DMS153 treated with DMSO at 0.1 percent for 48 hours (cell line): ENCODE measurements around the gene GRID1.
"Not testable (repeated sequence)": the region's sequence is repeated elsewhere in the genome, so short reads cannot be mapped to it uniquely, and the experiment has no call there.

Experiments
- DNase-seq: peaks from one replicate; lab custom pipeline; 2025; ENCODE audit not compliant: unreplicated experiment; lab: John Stamatoyannopoulos, UW

The GRID1 gene

DNA sequence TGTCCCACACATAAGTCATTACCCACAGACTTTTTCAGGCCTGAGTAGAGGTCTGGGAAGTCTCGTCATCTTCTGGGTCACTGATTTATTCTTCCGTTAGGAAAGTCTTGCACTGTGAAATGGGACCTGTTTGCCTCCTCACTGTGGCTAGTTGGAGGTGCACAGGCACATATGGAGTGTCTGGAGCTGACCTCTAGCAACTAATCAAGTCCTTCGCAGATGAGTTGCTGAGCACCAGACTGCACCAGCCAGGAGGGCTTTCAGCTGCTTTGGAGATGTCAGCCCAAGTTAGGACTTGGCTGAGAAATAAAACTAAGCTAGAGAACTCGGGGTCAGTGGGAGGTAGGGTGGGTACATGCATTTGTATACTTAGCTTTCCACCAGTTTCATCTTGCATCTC, 578.0 kb downstream of the GRID1 start:
- DNase-seq, result no peak

DNA sequence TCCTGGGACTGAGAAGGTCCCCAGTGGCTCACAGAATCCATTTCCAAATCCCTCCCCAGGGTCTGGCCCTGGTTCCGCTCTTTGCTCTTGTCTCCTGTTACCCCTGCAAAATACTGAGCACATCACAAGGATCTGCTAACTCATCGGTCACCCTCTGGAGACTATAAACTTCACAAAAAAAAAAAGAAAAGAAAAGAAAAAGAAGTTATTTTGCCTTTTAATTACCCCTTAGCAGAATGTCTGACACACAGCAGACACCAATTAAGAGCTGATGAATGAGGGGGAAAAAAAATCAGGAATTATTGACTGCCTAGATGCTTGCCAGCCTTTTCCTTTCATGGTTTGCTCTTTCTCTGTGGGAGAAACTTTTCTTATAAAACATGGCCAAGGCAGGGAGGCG, 578.7 kb downstream of the GRID1 start:
- DNase-seq, result no peak

DNA sequence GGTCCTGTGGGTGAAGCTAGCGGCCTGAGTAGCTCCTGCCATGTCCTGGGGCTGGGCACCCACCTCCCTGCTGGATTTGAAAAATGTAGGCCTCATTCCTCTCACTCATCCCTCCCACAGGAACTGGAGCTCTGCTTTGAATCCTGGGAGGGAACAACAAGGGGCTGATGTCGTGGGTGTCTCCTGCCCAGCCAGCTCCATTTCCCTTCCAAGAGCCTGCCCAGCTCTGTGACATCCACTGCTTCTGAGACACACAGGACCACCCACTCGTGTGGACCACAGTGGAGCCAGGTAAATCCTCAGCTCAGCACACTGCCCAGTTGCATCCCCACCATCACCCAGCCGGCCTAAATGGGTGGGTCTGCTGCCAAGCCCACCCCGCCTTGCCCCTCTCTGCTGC, 579.2 kb downstream of the GRID1 start:
- DNase-seq, result no peak

DNA sequence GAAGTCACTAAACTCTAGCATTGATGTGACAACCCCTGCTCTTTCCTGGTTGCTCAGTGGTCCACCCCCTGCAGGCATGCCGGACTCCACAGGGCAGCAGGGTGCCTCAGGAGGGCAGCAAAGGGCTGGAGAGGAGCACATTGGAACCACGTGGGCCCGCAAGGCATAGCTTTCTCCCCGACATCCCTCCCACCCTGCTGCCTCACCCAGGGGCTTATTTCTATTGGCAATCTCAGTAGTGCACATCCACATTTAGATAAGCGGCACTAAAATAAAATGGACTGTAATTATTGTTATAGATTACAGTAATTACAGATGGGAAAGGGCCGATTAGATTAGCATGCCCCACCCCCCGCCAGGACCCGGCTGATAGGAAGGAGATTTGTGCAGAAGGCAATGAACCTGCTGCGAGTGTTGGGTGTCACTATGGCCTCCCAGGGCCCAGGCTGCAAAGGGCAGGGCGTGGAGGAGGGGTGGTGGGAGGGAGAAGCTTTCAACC, 580.1 kb downstream of the GRID1 start:
- no peak for DNase-seq

DNA sequence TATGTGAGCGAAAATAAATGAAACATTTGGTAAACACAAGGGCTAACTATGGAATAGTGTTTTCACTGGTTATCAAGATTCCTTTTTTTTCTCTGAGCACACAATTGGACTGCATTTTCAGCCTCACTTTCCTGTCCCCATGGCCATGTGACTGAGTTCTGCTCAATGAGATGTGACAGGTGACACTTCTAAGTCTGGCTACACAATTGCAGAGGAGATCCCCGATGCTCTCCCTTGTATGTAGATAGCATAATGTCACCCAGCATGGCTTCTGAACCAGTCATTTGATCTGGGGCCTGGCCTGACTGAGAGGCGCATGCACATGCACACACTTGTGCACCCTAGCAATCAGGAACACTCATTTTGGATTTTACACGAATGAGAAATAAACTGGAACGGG, 581.8 kb downstream of the GRID1 start:
- no peak for DNase-seq

DNA sequence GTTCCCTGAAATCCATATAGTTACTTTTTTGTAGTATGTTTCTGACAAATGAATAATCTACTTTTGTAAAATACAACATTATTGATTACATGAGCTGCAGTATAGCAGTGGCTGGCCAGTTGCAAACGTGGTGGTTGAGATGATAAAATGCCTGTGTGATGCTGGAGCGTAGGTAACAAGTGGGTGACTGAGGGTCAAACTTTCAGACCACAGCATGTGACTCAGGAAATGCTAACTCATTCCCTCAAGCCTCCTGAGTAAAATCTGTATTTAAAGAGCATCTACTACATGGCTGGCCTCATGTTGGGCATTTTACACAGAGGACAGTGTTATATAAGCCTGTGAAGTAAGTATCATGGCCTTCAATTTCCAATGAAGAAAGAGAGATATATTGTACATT, 585.2 kb downstream of the GRID1 start:
- no peak for DNase-seq

DNA sequence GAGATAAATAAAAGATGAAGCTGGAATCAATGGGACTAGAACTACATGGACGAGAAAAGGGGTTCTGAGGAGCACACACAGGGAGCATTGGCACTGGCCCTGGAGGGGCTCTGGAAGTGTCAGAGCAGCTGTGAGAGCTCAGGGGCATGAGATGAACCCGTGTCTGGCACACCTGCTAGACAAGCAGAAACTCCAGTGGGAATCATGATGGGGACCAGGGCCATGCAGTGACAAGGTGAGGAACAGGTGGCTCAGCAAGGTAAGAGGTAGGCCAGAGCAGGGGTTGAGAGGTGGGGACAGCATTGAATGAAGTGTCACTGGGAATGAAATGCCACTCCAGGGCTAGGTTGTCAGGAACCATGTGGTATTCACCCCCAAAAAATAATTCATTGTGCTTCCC, 588.5 kb downstream of the GRID1 start:
- DNase-seq, result no peak

DNA sequence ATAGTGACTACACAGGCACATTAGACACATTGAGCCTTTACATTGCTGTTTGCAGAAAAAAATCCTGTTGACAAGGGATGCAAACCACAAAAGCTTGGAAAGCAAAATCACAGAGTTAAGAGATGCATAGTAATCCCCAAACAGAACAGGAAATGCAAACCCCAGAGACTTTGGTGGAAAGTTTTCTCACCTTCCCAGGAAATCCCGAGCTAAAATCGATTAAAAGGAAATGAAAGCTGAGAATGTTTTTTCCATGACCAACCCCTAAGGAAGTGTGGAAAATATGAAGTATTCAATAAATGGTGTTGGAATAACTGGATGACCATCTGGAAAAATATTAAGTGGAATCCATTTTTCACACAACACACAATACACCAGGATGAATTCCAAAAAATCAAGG, 598.7 kb downstream of the GRID1 start:
- DNase-seq, result no peak

DNA sequence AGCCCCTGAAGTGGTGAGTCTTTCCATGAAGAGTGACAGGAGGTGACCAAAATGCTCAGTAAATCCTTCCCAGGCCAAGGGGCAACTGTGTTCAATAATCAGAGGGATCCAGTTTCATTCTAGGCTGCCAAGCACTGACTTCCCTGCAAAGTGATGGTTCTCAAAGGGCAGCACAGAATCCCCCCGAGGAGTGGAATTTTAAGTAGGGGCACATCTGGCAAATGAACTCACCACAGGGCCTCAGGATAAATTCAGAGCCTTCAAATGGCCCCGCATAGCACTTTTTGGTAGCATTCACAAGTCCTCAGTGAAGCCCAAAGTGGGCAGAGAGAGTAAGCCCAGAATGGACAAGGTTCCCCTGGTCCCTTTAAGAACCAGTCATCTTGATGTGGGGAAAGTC, 602.5 kb downstream of the GRID1 start:
- no peak for DNase-seq

DNA sequence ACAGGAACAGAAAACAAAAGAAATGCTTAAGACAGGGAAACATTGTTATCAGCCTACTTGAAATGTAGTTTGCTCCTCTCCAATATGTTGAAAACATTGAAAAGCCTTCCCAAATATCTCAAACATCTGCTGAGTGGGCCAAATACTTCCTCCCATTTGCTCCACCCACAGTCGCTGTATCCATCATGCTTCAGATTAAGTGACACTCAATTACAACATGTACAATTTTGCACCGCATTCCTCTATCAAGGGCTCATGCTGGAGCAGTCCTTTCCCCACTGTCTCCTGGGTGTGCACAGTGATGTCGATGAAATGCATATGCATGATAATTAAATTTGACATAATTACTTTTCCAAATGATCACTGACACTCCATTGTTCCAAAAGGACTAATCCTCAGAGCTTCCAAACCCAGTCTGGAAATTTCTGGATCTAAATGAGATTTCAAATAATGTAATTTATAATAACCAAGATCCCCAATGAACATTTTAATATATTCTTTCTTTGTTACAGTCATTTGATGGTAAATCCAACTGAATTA, 604.6 kb downstream of the GRID1 start:
- no peak for DNase-seq

DNA sequence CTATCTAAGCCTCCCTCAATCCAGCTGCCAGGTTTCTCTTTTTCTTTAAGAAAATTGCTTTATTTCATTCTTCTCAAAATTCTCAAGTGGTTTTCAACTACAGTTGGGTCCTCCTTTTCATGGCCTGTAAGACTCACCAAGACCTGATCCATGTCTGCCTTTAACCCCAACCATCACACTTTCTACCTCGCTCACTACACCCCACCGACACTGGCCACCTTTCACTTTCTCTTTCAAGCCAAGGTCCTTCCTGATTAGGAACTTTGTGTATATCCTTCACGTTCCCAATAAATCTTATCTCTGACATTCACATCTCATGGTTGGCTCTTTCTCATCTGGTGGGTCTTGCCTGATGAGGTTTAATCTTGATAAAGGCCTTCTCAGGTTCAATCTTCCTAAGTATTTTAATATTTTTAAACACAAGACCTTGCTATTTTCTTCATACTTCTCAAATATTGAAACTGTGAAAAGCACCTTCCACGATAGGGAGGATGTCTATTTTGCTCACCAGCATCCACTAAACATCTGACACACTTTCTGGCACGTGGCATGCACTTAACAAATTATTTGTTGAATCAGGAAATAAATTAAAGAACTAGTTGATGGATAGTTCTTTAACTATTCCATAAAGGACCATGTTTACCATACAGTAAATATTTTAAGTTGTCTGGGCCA, 624.8 kb downstream of the GRID1 start:
- DNase-seq, result no peak

DNA sequence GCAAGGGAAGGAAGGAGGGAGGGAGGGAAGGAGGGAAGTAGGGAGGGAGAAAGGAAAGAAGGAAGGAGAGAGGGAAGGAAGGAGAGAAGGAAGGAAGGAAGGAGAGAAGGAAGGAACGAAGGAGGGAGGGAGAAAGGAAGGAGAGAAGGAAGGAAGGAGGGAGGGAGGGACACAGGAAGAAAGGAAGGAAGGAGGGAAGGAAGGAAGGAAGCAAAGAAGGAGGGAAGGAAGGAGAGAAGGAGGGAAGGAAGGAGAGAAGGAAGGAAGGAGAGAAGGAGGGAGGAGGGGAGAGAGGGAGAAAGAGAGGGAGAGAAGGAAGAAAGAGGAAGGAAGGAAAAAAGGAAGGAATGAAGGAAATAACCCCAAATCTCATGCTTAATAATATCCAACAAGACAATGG, 630.6 kb downstream of the GRID1 start:
- no peak for DNase-seq

DNA sequence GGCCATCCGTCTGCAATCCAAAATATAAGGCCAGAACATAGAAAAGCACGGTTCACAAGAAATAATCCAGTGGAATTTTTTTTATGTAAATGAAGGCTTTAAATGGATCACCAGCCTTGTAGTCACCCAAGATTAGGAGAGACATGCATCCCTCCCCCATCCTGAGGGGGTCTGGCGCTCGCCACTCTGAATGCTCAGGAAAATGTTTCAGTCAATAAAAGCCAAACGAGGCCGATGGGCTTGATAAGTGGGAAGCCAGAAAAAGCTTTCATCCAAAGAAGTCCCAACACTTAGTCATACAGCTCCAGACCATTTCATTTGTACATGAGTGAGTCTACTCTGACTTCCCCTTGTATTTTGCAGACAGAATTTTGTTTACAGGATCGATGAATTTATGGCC, 631.8 kb downstream of the GRID1 start:
- DNase-seq, result no peak

DNA sequence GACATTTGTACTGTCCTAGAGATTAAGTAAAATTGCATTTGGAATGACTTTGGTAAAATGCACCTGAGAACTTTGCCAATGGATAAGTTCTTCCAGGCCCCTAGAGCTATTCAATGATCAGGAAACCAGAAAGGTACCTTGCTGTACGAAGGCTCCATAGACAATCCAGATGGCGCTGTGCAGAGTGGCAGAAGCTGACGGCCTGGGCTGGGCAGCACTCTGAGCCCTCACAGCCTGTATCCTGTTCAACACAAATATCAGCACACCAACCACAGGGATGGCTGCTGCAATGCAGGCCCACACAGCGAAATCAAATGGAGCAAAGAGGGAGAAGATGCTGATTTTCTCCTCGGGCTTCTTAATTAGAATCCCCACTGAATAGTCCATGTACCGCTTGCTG, 642.4 kb downstream of the GRID1 start:
- DNase-seq, result no peak

DNA sequence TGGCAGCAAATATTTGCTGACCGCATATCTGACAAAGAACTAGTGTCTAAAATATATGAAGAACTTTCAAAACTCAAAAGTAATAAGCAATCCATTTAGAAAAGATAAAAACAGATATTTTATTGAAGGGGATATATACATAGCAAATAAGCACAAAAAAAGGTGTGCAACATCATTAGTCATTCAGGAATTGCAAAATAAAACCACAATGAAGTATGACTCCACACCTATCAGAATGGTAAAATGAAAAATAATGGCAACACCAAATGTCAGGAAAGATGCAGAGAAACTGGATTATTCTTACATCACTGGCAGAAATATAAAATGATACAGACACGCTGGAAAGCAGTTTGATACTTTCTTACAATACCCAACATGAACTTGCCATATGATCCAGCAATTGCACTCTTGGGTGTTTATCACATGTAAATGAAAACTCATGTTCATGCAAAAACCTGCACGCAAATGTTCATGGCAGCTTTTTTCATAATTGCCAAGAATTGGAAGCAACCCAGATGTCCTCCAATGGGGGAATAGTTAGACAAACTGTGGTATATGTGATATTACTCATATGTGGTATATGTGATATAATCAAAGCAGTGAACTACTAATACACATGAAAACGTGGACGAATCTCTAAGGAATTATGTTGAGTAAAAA, 645.5 kb downstream of the GRID1 start:
- no peak for DNase-seq

DNA sequence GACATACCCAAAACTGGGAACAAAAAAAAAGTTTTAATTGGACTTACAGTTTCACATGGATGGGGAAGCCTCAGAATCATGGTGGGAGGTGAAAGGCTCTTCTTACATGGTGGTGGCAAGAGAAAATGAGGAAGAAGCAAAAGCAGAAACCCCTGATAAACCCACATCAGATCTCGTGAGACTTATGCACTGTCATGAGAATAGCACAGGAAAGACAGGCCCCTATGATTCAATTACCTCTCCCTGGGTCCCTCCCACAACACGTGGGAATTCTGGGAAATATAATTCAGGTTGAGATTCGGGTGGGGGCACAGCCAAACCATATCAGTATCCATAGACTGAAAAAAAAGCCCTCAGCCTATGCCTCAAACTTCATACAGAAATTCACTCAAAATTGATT, 647.2 kb downstream of the GRID1 start:
- no peak for DNase-seq

DNA sequence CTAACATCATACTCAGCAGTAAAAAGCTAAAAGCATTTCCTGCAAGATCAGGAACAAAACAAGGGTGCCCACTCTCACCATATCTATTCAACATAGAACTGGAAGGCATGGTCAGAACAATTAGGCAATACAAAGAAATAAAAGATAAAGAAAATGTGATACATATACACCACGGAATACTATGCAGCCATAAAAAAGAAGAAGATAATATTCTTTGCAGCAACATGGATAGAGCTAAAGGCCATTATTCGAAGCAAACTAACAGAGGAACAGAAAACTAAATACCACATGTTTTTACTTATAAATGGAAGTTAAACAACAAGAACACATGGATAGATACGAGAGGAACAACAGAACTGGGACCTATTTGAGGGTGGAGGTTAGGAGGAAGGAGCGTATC, 652.7 kb downstream of the GRID1 start:
- DNase-seq, result no peak

DNA sequence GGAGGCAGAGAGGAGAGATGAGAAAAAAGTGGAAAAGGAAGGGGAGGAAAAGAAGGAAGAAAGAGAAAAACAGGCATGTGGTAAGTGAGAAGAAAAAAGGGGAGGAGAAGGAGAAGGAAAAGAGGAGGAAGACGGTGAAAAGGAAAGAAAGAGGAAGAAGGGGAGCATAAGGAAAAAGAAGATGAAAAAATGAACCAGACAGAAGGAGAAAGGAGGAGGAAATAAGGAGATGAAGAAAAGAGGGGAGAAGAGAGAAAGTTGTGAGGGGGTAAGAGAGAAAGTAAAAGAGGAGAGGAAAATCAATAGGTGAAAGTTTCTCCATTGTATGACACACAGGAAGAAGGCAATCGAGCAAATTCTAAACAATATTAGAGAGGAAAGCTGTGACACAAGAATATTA, 663.8 kb downstream of the GRID1 start:
- no peak for DNase-seq

DNA sequence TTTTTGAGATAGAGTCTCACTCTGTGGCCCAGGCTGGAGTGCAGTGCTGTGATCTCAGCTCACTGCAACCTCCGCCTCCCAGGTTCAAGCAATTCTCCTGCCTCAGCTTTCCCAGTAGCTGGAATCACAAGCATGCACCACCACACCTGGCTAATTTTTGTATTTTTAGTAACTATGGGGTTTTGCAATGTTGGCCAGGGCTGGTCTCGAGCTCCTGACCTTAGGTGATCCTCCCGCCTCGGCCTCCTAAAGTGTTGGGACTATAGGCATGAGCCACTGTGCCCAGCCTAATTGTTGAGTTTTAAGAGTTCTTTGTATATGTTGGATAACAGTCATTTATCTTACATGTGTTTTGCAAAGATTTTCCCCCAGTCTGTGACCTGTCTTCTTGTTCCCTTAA, 667.5 kb downstream of the GRID1 start:
- not testable (repeated sequence) for DNase-seq

DNA sequence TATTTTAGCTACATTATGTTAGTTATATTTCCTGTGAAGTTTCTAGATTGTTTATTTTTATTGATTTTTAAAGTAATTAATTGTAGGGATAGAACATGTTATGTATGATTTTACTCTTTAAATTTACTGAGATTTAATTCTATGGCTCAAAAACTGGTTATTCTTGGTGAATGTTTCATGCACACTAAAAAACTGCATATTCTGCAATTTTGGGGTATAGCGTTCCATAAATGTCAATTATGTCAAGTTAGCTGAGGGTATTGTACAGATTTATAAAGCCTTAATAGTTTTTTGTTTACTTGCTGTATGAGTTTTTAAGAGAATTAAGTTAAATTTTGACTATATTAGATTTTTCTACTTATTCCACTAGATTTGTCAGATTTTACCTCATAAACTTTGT, 669.7 kb downstream of the GRID1 start:
- DNase-seq, result no peak

DNA sequence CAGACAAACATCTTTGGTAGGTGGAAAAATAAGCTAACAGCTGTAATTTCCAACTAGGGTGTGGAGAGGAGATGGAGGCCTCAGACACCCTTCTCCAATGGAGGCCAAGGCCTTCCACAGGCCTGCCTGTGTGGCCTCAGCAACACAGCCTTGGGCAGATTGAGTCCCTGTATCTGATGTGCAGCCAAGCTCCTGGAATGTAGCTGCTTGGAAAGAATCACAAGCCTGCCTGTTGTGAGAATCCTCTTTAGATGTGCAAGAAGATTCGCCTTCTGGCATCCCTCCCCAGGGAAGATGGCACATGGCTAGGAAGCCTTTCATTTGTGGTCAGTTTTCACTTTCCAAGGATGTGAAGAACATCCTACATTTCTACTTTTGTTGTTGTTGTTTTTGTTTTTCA, 684.0 kb downstream of the GRID1 start:
- no peak for DNase-seq

DNA sequence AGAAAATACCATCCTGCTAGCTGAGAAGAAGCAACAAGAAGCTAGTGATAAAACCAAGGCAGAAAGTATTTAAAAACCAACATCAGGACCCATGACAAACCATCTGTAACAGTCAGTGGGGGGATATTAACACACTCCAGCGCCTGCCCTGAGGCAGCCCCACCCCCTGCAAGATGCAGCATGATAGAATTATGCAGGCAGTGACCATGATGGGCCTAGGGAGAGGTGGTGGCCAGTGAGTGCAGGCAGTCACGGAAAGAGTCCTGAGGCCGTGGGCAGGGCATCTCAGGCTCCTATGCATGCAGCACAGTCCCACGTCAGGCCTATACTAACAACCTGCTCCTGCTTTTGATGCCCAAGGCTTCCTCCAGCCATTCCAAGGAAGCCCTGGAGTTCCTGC, 686.9 kb downstream of the GRID1 start:
- no peak for DNase-seq

DNA sequence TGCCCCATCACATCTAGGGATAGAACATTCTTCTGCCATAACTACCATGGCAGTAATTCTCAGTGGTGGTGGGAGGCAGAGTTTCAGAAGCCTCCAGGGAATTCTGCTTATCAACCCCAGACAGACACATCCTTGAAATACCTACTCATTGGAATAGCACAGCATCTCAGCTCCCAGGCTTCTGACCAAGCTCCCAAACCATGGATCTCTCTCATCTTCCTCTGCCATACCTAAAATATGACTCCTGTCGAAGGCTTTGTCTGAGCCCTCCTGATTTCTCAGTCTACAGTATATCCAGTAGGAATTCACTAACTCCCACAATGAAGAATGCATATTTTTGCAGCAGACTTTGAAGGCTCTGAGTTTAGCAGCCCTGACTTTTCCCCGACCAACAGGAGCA, 687.5 kb downstream of the GRID1 start:
- DNase-seq, result no peak
